GM12872 (cell line): ENCODE data around the gene CEBPG.

ENCODE experiments used
- CTCF ChIP-seq: IDR thresholded peaks from 3 replicates; pipeline ENCODE4 v1.5.1; 2011; ENCODE audit warnings: low read depth, mild to moderate bottlenecking, low read length, moderate library complexity; ENCODE audit not compliant: insufficient read depth

Gene CEBPG

GRCh38 chr19:33383720-33384292 is 10.3 kb downstream of the CEBPG start:
- no peak for TF ChIP-seq CTCF

GRCh38 chr19:33384983-33385382 is 11.5 kb downstream of the CEBPG start:
- no peak for TF ChIP-seq CTCF

- no peak for TF ChIP-seq CTCF
These were observed 12.4 kb downstream of the CEBPG start for GRCh38 chr19:33385956-33386355.

- TF ChIP-seq CTCF, result no peak
These were observed 12.9 kb downstream of the CEBPG start for GRCh38 chr19:33386361-33386858.

- TF ChIP-seq CTCF, result no peak
These were observed 14.1 kb downstream of the CEBPG start for GRCh38 chr19:33387351-33388230.

GRCh38 chr19:33388231-33388724 is 14.8 kb downstream of the CEBPG start:
- no peak for TF ChIP-seq CTCF

- TF ChIP-seq CTCF, result no peak
These were observed 15.4 kb downstream of the CEBPG start for GRCh38 chr19:33388725-33389420.
